Keratinocyte (primary cell): ENCODE data around the gene APAF1. TPM values are rescaled to one million over a fixed set of nuclear protein-coding genes. Genes with fewer than 3 reads are reported as not detected.

Source experiments
- DNase-seq: peaks from one replicate; pipeline ENCODE4 v3.0.0-alpha.2; 2011; ENCODE audit warnings: low read depth, missing footprints, low spot score
- FAIRE-seq: peaks from 2 replicates; lab custom pipeline; 2011; peaks lifted over from hg19 to GRCh38; lab: Jason Lieb, UNC
- H2AFZ ChIP-seq: 2 replicates; pipeline ENCODE4 v1.6.0; 2012; ENCODE audit warnings: low read length, control low read depth, inconsistent platforms; ENCODE audit not compliant: control insufficient read depth
- H3K27ac ChIP-seq: 2 replicates; pipeline ENCODE4 v1.5.1; 2011; ENCODE audit warnings: low read length; ENCODE audit not compliant: control insufficient read depth, insufficient read depth
- H3K27me3 ChIP-seq: 3 replicates; pipeline ENCODE4 v1.6.0; 2011; ENCODE audit warnings: low read length; ENCODE audit not compliant: control insufficient read depth, insufficient read depth; ENCODE audit errors: extremely low read depth
- H3K36me3 ChIP-seq, 2 experiments: 2 replicates in 1 of 2; 3 replicates in 1 of 2; pipeline ENCODE4 v1.5.1; 2011; ENCODE audit warnings: low read length in 2 of 2, mild to moderate bottlenecking in 1 of 2; ENCODE audit not compliant: control insufficient read depth in 2 of 2, insufficient read depth in 2 of 2; ENCODE audit errors: extremely low read depth in 1 of 2
- H3K4me1 ChIP-seq: 3 replicates; pipeline ENCODE4 v1.5.1; 2011; ENCODE audit warnings: low read length; ENCODE audit not compliant: control insufficient read depth, insufficient read depth; ENCODE audit errors: extremely low read depth
- H3K4me2 ChIP-seq: 3 replicates; pipeline ENCODE4 v1.6.0; 2011; ENCODE audit warnings: low read depth, low read length; ENCODE audit not compliant: control insufficient read depth, insufficient read depth; ENCODE audit errors: extremely low read depth
- H3K4me3 ChIP-seq, 3 experiments: fragments of 200-600 bp in 1 of 3; sonication (generic) in 1 of 3; 2 replicates in 2 of 3; 3 replicates in 1 of 3; pipeline ENCODE4 v1.5.1; 2011 to 2016; ENCODE audit warnings: low read length in 3 of 3, mild to moderate bottlenecking in 3 of 3, control low read depth in 2 of 3, inconsistent platforms in 1 of 3, low read depth in 1 of 3, mixed read lengths in 1 of 3, mixed run types in 1 of 3, moderate library complexity in 1 of 3; ENCODE audit not compliant: control insufficient read depth in 2 of 3, insufficient read depth in 2 of 3; ENCODE audit errors: extremely low read depth in 1 of 3
- H3K79me2 ChIP-seq: 2 replicates; pipeline ENCODE4 v1.6.0; 2012; ENCODE audit warnings: low read length; ENCODE audit not compliant: control insufficient read depth, insufficient read depth
- H3K9ac ChIP-seq: 3 replicates; pipeline ENCODE4 v1.6.0; 2011; ENCODE audit warnings: low read length; ENCODE audit not compliant: control insufficient read depth, insufficient read depth; ENCODE audit errors: extremely low read depth
- H3K9me1 ChIP-seq: 3 replicates; pipeline ENCODE4 v1.6.0; 2011; ENCODE audit warnings: low read length; ENCODE audit not compliant: control insufficient read depth, insufficient read depth; ENCODE audit errors: extremely low read depth
- H3K9me3 ChIP-seq: 2 replicates; pipeline ENCODE4 v1.5.1; 2012; ENCODE audit warnings: low read depth, low read length; ENCODE audit not compliant: control insufficient read depth
- H4K20me1 ChIP-seq: 3 replicates; pipeline ENCODE4 v1.6.0; 2011; ENCODE audit warnings: low read length; ENCODE audit not compliant: control insufficient read depth, insufficient read depth; ENCODE audit errors: extremely low read depth
- CTCF ChIP-seq, 3 experiments: IDR thresholded peaks in 1 of 3; conservative IDR thresholded peaks in 1 of 3; optimal IDR thresholded peaks in 1 of 3; 2 replicates in 2 of 3; 3 replicates in 1 of 3; pipeline versions ENCODE3 to v1.5.1; 2011; ENCODE audit warnings: low read length in 3 of 3, mild to moderate bottlenecking in 3 of 3, moderate library complexity in 2 of 3, control low read depth in 1 of 3, inconsistent platforms in 1 of 3; ENCODE audit not compliant: insufficient read depth in 2 of 3; ENCODE audit errors: extremely low read depth in 1 of 3
- EZH2 ChIP-seq: IDR thresholded peaks from one replicate; pipeline ENCODE4 v1.6.1; 2012; ENCODE audit warnings: inconsistent platforms, mild to moderate bottlenecking, low read length, moderate library complexity
- dilution Hi-C: fragments of 300-500 bp; cut with MboI; formaldehyde crosslinking; loops from one replicate; pipeline ENCODE4 v1.7.0; 2020; ENCODE audit warnings: low sequenced_read_pairs; ENCODE audit not compliant: extremely low pct_ligation_motif_present
- polyA plus RNA-seq, 5 experiments: library from polyadenylated mRNA; depleted of rRNA in 3 of 5; stranded (reverse) in 3 of 5; stranded (forward) in 1 of 5; unstranded in 1 of 5; fragments of >200 nt; gene quantifications; 1 replicate in 1 of 5; 2 replicates in 3 of 5; 3 replicates in 1 of 5; pipeline versions ENCODE4 v1.2.1 to v1.2.3, GENCODE V29; 2011 to 2012; ENCODE audit warnings: missing spikeins in 2 of 5, low read depth in 1 of 5, low replicate concordance in 1 of 5

Gene APAF1
- polyA plus RNA-seq, 1 donor (not counting 4 experiments of a cell fraction or from before 2014, with no cell fraction given): 9.9 TPM

GRCh38 chr12:98674841-98675240 is 29.8 kb downstream of the APAF1 start:
- Histone ChIP-seq H3K79me2 (no peaks in the 10 kb centered on the region), H2AFZ (no peak overlapping the region), H3K4me1 (no peaks in the 10 kb centered on the region), H3K4me2 (no peak overlapping the region), H3K9me1 (no peaks in the 10 kb centered on the region), H3K27ac (no peak overlapping the region), H3K27me3 (no peaks in the 10 kb centered on the region), H3K4me3 (no peak overlapping the region), H4K20me1 (no peaks in the 10 kb centered on the region), H3K36me3 (peaks cover 0 to 8% of the 10 kb centered on the region in 2 experiments), H3K9ac (no peak overlapping the region), H3K9me3 (no peaks in the 10 kb centered on the region)
- FAIRE-seq: no peak
- TF ChIP-seq CTCF (optimal IDR thresholded peaks at IDR 0.05 in 1 of 3, IDR thresholded peaks at IDR 0.05 in 1 of 3, conservative IDR thresholded peaks at IDR 0.05 in 1 of 3; ENCODE audit: extremely low read depth in 1 of 3, insufficient read depth in 2 of 3, low read length in 3 of 3) (no peak), EZH2 (no peak)
- DNase-seq: no peak
- dilution Hi-C loops: no loop called here

DNA sequence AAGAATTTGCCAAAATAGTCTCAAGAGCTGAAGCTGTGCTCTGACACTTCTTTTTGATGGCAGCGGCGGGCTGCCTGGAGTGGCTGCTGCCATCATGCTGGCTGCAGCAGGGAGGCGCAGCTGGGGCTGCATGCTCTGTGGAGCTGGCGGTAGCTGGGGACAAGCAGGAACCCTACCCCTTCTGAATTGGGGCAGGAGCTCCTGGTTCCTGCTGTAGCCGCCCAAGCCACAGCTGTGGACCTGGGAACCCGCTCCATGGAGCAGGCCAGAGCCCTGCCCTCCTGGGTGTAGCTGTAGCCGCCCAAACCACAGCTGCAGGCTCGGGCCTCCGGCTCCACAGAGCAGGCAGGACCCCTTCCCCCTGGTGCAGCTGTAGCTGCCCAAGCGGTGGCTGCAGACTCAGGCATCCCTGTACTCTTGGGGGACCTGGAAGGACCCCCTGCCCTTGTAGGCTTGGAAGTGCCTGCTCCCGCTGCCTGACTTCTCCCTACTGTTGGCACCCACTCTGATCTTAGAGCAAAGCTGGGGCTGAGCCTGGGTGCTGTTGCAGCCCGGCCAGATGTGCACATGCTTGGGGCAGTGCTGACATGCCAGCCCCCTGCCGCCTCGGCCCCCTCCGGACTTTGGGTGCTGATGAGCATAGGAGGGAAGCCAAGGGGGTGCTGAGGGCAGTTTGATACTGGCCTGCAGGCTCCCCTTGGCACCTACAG is 33.3 kb downstream of the APAF1 start:
- no peak overlapping the region for H3K4me2 ChIP-seq
- FAIRE-seq: no peak
- H3K4me1 ChIP-seq: no peaks in the 10 kb centered on the region
- no peak overlapping the region for H3K9ac ChIP-seq
- H3K36me3 ChIP-seq: peaks cover 0 to 13% of the 10 kb centered on the region in 2 experiments
- no peaks in the 10 kb centered on the region for H3K27me3 ChIP-seq
- H3K9me3 ChIP-seq: no peaks in the 10 kb centered on the region
- no peaks in the 10 kb centered on the region for H4K20me1 ChIP-seq
- H3K27ac ChIP-seq: no peak overlapping the region
- no peak for DNase-seq
- H3K4me3 ChIP-seq: no peak overlapping the region
- H3K9me1 ChIP-seq: no peaks in the 10 kb centered on the region
- TF ChIP-seq EZH2 (no peak), CTCF (optimal IDR thresholded peaks at IDR 0.05 in 1 of 3, IDR thresholded peaks at IDR 0.05 in 1 of 3, conservative IDR thresholded peaks at IDR 0.05 in 1 of 3; ENCODE audit: extremely low read depth in 1 of 3, insufficient read depth in 2 of 3, low read length in 3 of 3) (no peak)
- dilution Hi-C loops: no loop called here
- H2AFZ ChIP-seq: no peak overlapping the region
- no peaks in the 10 kb centered on the region for H3K79me2 ChIP-seq
